Activated effector memory CD4-positive, alpha-beta T cell treated with anti-CD3 and anti-CD28 coated beads, Interleukin-2, amount 50 U/mL, for 16 hours (primary cell): ENCODE results near the gene SLC7A1.
A peak's percentile ranks its signal among the peaks of the same experiment; 100 is the strongest.
"Not testable (repeated sequence)": the region's sequence is repeated elsewhere in the genome, so short reads cannot be mapped to it uniquely, and the experiment has no call there.

Source experiments
- DNase-seq: peaks from one replicate; pipeline ENCODE4 v3.0.0-alpha.2; 2020

Gene SLC7A1

DNA sequence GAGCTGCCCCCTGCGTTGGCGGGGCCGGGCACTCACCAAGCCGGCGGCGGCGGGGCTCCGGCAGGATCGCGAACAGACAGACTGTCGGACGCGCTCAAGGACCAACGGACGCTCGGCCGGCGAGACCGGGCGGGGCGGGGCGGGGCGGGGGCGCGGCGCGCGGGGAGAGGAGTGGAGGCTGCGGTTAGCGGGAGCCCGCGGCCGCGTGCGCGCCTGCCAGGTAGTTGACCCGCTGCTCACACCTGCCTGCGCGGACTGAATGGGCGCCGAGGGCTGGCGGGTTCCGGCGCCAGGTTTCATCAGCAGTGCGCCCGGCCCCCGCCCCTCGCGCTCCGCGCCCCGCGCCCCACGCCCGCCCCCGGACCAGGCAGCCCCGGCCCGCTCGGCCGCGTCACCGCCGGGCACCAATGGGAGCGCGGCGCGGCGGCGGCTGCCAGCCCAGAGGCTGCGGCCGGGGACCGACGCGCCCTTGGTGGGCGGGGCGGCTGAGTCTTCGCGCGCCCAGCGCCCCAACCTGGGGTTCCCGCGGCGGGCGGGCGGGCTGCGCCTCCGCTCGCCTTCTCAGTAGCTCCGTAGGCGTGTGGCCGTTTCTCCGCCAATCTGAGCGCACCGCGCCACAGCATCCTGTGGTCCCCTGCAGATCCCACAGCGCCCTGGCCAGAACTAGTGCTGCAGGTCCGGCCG lies at the start of gene SLC7A1:
TSS of gene SLC7A1 (minus strand) at position 309 of the 684 bp plus-strand sequence. CDS start 59,500 bp downstream, outside the sequence.
- DNase-seq, result peak; percentile 94

DNA sequence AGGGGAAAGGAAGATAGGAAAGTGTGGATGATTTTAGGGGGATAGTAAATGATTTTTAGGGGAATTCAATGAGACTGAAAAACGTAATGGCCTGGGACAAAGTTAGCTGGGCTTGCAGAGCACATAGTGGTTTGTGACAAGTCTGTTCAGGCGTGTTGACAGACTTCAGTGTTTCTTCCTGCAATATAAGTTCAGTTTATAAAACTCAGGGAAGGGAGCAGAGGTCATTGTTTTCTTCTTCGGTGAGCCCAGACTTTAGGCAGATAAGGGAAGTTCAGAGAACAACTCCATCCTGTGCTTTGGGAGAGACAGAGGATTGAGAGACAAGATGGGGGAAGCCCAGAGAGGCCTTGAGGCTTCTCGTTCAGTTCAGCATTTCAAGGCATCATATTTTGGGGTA lies 45.2 kb upstream of the SLC7A1 start:
- DNase-seq, result no peak

DNA sequence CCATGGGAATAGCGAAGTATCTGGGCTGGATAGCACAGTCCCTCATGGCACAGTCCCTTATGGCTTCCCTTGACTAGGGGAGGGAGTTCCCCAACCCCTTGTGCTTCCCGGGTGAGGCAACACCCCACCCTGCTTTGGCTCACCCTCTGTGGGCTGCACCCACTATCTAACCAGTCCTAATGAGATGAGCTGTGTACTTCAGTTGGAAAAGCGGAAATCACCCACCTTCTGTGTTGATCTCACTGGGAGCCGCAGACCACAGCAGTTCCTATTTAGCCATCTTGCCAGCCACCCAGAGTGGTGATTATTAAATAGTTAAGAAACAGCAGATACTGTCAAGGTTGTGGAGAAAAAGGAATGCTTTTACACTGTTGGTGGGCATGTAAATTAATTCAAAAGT lies 41.3 kb upstream of the SLC7A1 start:
- not testable (repeated sequence) for DNase-seq

DNA sequence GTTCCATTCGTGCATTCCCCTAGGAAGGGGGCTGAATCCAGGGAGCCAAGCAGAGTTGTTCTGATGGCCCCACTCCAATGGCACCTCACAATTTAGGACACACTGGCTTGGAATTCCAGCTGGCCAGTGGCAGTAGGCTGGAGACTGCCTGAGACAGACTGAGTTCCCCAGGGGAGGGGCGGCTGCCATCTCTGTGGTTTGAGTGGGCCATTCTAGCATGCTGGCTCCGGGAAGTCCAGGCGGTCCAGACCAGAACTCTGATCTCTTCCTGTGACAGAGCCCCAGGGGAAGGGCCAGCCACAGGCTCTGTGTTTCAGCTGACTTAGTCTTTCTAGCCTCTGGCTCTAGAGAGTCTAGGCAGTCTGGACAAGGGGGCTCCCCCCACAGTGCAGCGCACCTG lies 29.5 kb upstream of the SLC7A1 start:
- no peak for DNase-seq

DNA sequence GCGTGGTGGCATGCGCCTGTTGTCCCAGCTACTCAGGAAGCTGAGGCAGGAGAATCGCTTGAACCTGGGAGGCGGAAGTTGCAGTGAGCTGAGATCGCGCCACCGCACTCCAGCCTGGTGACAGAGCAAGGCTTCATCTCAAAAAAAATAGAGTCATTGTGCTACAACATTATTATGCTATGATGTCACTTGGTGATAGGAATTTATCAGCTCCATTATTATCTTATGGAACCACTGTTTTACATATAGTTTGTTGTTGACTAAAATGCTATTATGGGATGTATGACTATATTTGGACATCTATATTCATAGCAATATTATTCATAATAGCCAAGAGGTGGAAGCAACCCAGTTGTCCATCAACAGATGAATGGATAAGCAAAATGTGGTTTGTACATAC lies 26.4 kb upstream of the SLC7A1 start:
- no peak for DNase-seq

DNA sequence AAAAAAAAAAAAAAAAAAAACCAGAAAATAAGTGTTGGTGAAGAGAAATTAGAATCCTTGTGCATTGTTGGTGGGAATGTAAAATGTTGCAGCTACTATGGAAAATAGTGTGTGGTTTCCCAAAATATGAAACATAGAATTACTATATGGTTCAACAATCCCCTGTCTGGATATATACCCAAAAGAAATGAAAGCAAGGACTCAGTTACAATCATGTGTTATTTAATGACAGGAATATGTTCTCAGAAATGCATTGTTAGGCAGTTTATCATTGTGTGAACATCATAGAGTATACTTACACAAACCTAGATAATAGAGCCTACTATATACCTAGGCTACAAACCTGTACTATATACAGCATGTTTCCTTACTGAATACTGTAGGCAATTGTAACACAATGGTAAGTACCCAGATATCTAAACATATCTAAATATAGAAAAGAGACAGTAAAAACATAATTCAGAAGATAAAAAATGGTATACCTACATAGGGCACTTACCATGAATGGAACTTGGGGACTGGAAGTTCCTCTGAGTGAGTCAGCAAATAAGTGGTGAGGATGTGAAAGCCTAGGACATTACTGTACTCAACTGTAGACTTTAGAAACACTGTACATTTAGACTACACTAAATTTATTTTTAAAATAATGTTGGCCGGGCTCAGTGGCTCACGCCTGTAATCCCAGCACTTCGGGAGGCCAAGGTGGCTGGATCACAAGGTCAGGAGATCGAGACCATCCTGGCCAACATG lies 25.7 kb upstream of the SLC7A1 start:
- no peak for DNase-seq

DNA sequence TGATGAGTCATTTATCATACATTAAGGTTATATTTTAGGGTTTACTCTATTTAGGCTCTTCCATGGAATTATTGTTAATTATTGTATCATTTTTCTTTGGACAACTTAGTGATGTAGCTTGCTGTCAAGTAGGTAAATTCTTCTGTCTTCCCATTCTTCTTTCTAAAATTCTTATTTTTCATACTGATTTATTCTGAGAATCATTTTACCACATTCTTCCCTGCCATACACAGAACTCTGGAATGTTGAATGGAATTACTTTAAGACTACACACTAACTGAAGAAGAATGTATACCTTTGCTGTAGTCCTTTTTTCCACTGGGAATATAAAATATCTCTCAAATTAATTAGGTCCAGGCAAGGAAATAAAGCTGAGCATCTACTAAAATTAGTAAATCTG lies 24.5 kb upstream of the SLC7A1 start:
- DNase-seq, result no peak

DNA sequence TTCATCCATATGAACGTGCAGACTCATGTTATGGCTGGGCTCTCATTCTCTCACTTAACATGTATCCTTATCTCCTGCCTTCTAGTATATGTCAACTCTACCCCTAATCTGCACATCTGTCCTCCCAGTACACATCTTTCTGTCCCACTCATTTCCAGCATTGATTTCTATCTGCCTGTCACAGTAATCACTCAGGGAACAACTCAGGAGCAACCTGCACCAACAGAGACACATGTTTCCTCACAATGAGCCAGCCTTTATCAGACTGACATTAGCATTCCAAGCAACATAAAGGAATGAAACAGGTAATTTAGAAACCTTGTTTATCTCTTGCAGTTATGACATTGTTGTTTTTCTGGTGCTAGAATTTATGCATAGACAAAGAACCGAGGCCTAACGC lies 17.6 kb upstream of the SLC7A1 start:
- no peak for DNase-seq

DNA sequence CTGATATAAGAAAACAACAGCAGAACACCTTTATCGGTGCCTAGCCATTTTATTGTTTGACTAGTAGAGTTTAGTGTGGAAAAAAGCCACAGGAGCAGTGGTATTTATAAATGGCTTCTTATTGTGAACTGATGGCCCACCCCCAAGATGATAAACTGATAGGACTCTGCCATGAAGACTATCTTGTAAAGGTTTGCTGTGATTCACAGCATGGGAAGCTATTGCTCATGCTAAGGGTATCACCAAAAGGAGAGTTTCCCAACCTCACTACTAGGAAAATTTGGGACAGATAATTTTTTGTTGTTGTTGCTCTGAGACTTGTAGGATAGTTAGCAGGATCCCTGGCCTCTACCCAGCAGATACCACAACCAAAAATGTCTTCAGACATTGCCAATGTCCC lies 12.0 kb upstream of the SLC7A1 start:
- DNase-seq, result no peak

DNA sequence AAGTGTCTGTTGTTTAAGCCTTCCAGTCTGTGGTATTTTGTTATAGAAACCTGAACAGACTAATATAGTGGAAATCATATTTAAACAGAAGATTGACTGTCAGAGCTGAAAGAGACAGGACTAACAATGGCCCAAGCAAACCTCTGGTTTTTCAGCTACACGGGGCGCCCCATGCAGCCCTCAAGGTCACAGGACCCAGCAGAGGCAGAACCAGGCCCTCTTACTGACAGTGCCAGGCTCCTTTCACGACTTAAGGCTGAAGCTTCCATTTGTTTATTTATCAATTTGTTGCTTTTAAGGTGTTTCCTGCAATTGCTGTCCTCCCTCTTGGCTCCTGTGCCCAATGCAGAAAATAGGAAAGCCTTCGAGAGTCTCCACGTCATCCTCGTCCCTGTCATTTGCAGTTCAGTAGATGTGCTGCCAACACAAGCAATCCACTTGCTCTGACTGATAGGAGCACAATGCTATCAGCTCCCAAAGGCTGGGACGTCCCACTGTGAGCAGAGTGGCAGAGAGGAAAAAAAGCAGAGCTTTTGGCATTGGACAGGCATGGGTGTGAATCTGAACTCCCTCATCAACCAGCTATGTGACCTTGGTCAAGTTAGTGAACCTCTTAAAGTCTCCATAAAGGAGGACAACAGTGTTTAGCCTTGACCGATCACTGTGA lies 10.5 kb upstream of the SLC7A1 start:
- no peak for DNase-seq

DNA sequence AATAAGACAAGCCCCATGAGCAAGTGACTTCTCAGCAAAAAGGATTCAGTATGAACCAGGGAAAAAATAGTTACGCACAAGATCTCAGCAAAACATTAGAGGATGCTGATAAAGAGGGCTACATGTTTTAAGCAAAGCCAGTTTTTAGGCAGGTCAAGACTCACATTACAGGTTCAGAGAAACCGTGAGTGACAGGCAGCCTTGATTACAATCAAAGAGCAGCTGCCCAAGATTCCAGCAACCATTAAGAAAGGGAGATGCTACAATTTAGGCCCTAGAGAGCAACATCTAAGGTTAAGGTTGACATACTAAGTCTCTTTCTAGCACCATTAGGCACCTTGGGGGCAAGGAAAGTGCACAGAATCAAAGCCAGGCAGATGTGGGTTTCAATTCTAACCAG lies 2.8 kb upstream of the SLC7A1 start:
- DNase-seq, result no peak

DNA sequence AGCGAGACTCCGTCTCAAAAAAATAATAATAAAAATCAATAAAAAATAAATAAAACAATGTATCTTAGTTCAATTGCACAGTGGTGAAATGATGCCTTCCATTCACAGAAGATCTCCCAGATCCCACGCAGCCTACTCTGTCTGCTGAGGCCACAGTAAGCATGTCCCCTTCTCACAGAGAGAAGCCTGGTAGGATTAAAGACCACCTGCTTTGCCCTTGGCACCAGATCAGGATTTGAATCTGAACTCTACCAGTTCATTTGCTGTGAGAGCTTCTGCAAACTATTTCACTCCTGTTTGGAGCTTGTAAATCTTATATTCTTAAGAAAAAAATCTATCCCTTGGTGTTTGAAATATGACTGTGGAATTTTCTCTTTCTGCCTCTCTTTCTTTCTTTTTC lies 2.2 kb upstream of the SLC7A1 start:
- no peak for DNase-seq

DNA sequence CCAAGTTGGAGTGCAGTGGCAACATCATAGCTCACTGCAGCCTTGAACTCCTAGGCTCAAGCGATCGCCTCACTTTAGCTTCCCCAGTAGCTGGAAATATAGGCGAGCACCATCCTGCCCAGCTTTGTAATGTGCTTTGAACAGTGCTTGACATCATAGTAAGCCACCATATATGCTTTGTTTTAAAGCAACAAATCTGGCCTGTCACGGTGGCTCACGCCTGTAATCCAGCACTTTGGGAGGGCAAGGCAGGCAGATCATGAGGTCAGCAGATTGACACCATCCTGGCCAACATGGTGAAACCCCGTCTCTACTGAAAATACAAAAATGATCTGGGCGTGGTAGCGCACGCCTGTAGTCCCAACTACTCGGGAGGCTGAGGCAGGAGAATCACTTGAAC lies 1.8 kb upstream of the SLC7A1 start:
- no peak for DNase-seq

DNA sequence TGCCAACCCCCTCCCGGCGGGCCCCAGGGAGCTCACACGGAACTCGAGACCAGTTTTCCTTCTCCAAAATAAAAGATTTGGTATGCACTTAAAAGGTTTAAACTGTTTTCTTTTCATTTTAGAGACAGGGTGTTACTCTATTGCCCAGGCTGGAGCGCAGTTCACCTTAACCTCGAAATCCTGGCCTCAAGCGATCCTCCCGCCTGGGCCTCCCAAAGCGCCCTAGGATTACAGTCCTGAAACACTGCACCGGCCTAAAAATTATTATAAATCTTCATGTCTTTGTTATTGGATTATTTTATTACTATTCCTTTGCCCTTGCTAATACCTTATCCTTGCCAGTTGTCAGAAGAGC lies 553 bp upstream of the SLC7A1 start:
- DNase-seq, result no peak

DNA sequence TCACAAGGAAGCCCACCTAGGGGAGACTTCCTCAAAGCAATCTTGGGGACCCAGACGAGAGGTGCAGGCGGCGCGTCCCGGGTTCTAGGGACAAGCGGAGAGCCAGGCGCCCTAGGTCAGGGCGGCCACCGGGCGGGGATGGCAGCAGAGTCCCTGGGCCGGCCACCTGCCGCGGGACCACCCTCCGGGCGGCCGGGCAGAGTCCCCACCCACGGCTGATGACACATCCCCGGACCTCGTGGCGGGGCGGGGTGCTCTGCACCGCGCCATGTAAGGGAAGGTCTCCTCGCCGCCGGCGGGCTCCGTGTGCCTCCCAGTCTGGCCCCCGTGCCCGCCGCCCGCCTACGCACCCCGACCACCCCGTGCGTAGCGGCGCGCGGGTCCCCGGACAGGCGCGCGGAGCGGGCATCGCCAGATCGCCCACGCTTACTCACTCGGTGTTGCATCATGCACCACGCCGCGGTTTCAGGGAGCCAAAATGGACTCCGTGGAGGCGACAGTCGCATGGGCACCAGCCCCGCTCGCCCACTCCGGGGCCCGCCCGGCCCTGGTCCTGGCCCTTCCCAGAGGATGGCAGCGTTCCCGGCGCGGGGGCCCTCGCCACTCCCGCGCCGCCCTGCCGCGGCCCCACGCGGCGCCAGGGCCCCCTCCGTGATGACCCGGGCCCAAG lies 643 bp downstream of the SLC7A1 start:
- DNase-seq, result peak; percentile 89

DNA sequence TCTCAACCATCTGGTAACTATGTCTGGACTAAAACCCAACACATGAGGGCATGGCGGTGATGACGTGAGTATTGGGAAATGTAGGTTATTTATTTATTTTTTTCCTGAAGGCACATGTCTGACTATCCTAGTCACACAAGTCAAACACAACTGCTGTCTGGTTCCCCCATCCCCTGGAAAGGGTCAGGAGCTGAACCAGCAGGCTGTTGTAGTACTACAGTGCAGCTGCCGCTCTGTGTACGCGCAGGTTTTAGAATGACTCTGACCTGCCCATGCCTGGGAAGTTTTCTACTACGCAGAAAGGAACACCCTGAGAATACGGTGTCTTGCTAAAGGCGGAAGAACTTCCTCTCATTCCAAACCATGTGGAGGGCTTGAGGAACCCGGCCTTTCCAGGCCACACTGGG lies 1.2 kb downstream of the SLC7A1 start:
- DNase-seq, result peak; percentile 79

DNA sequence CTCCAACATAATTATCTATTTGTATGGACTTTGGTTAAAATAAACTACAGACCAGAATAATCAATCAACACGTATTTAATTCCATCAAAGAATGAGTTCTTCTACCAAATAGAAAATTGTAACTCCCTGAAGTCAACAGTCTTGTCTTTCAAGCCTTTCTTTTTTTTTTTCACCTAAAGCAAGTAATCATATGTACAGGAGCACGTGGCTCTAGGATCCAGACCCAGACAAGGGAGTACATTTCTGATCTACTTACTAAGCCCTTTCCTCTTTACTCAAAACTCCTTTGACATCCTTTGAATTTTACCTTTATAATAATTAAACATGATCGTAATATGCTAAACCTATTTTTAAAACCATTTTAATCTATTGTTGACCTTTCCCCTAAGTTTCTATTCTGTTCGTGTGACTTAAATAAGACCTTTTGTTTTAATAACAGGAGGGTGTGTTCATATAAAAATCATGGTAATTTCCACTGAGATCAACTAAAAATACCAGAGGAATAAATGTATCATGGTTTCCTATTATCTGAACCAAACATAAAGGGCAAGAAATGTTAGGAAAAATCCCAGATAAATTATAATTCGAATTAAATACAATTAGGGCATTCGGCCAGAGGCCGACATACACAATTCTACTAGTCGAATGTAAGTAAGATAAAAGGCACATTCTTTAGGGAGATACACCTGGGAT lies 1.7 kb downstream of the SLC7A1 start:
- DNase-seq, result no peak

DNA sequence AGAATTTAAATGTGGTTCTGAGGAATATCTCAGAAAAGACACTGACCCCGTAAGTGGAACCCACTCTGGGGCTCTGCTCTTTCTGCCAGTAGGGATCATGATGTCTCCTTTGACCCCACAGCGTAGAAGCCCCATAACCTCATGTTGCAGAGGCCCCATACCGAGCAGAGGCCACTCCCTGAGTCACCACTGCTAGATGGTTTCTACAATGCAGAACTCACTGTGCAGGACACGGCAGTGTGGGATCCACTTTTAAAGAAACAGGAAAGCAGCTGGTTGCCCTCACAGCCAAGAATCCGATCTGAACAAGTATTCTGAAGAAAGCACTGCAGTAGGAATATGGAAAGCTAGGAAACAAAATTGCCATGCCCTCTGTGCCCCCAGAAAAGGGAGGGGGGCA lies 4.2 kb downstream of the SLC7A1 start:
- no peak for DNase-seq

DNA sequence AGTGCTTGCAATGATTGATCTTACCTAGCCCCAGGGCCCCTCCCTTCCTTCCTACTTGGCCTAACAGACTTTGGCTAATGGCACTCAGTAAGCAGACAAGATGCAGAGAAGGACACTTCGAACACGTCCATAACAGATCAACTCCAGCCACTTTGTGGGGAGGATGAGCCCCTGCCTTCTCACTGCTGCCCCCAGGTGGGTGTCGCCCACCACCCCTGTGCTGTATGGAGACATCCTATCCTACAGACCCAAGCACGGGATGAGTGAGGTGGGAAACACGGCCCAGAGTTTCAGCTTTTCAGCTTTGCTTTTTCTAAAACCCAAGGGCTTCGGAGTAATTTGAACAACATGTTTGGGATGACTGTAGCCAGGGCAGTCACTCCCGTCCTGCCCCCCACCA lies 5.5 kb downstream of the SLC7A1 start:
- no peak for DNase-seq

DNA sequence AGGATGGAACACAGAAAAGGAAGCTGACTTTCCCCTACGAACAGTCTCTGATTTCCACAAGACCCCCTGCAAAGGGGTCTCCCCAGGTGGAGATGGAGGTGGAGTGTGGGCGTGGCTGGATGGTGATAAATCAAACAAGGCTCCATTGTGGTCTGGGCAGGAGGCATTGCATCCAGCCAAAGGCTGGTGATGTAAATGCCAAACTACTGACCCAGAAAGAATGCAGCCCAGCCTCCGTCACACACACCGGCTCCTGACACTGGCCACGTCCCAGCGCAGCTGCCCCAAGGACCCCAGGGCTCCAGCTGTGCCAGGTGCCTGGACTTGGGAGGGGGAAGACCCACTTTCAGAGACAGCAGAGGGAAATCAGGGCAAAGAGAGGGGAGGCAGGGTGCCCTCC lies 6.3 kb downstream of the SLC7A1 start:
- no peak for DNase-seq

DNA sequence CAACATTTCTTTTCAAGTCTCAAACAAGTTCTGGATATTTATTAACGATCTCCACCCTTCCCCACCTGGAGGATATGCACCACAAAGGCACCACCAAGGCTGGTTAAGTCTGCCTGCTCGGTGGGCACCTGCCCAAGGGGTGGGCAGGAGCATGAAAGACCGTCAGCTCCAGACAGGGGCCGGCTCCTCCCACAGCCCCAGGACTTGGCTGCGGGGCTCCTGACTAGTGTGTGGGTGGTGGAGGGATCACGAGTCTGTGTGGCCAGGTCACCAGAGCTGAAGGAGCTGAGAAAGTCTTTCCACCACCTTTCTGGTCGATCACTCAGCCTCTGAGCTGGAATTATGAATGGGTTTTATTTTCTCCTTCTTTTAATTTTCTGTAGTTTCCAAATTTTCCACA lies 7.8 kb downstream of the SLC7A1 start:
- no peak for DNase-seq

DNA sequence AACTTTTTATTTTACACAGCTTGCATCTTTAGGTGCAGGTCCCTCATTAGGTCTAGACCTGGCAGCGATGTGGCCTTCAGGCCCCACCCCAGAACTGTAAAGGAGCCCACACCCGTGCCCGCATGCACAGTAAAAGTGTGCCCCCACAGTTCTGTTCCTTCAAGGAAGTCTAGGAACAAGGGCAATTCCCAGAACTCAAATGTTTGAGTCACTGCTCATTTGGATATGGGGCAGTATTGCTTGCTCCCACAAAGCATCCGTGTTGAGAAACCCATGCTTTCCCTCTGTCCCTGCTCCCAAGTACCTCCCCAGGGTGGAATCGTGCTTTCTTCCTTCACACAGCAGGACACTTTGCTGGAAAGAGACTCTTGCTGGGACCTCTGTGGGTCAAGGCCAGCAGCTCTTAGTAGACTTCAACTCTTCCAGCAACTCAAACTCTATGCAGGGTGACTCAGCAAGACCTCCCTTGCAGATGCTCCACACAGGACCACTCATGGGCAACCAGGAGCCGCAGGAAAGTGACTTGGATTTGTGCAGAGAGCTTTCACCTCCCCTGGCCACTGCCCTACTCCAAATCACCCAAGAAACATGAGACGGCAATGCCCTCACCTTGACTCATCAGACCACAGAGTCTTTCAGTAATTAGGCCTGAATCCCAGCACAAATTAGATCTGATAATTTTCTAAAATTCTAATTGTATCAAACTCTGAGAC lies 12.3 kb downstream of the SLC7A1 start:
- DNase-seq, result no peak
